H9 (cell line): ENCODE data around the gene CD180. TPM values are rescaled to one million over a fixed set of nuclear protein-coding genes. Genes with fewer than 3 reads are reported as not detected.

Experiments used
- DNase-seq: peaks from one replicate; pipeline ENCODE4 v3.0.0-alpha.2; 2017
- H2AFZ ChIP-seq: one replicate; pipeline ENCODE4 v1.6.1; 2013; ENCODE audit warnings: mild to moderate bottlenecking, low read length, control low read depth, moderate library complexity
- H2AK5ac ChIP-seq: 2 replicates; pipeline ENCODE4 v1.6.1; 2013; ENCODE audit warnings: low read length, control low read depth, mixed read lengths; ENCODE audit not compliant: insufficient read length
- H2BK120ac ChIP-seq: one replicate; pipeline ENCODE4 v1.6.1; 2013; ENCODE audit warnings: low read depth, mild to moderate bottlenecking, low read length, control low read depth, inconsistent platforms; ENCODE audit not compliant: poor library complexity, severe bottlenecking
- H2BK12ac ChIP-seq: 2 replicates; pipeline ENCODE4 v1.6.1; 2013; ENCODE audit warnings: low read length, control low read depth, mixed read lengths, low read depth; ENCODE audit not compliant: insufficient read length
- H2BK15ac ChIP-seq: 2 replicates; pipeline ENCODE4 v1.6.1; 2013; ENCODE audit warnings: low read depth, low read length, control low read depth
- H2BK20ac ChIP-seq: one replicate; pipeline ENCODE4 v1.6.1; 2013; ENCODE audit warnings: low read depth, mild to moderate bottlenecking, low read length, control low read depth, inconsistent platforms; ENCODE audit not compliant: poor library complexity, severe bottlenecking
- H2BK5ac ChIP-seq: 2 replicates; pipeline ENCODE4 v1.6.1; 2013; ENCODE audit warnings: low read length, control low read depth, mixed read lengths; ENCODE audit not compliant: insufficient read length
- H3K14ac ChIP-seq: 2 replicates; pipeline ENCODE4 v1.6.1; 2013; ENCODE audit warnings: low read length, control low read depth; ENCODE audit not compliant: insufficient read depth
- H3K18ac ChIP-seq: 2 replicates; pipeline ENCODE4 v1.6.1; 2013; ENCODE audit warnings: low read depth, mild to moderate bottlenecking, mixed read lengths, low read length, control low read depth; ENCODE audit not compliant: insufficient read length
- H3K23ac ChIP-seq: 2 replicates; pipeline ENCODE4 v1.6.1; 2013; ENCODE audit warnings: low read length, control low read depth, mixed read lengths, low read depth; ENCODE audit not compliant: insufficient read length
- H3K23me2 ChIP-seq: 2 replicates; pipeline ENCODE4 v1.6.1; 2013; ENCODE audit warnings: low read depth, mild to moderate bottlenecking, mixed read lengths, low read length, control low read depth; ENCODE audit not compliant: insufficient read length, poor library complexity, severe bottlenecking
- H3K27ac ChIP-seq: 2 replicates; pipeline ENCODE4 v1.5.1; 2013; ENCODE audit warnings: low read length, control low read depth, mixed read lengths, low read depth; ENCODE audit not compliant: insufficient read length
- H3K27me3 ChIP-seq: 2 replicates; pipeline ENCODE4 v1.6.1; 2013; ENCODE audit warnings: low read length, control low read depth, inconsistent platforms; ENCODE audit not compliant: insufficient read depth
- H3K4ac ChIP-seq: 2 replicates; pipeline ENCODE4 v1.6.1; 2013; ENCODE audit warnings: low read depth, mild to moderate bottlenecking, control low read depth, inconsistent platforms, low read length, moderate library complexity
- H3K4me1 ChIP-seq: 2 replicates; pipeline ENCODE4 v1.6.1; 2013; ENCODE audit warnings: low read length, control low read depth, inconsistent platforms; ENCODE audit not compliant: insufficient read depth
- H3K4me2 ChIP-seq: 2 replicates; pipeline ENCODE4 v1.6.1; 2013; ENCODE audit warnings: low read length, control low read depth, mixed read lengths; ENCODE audit not compliant: insufficient read length, insufficient read depth
- H3K56ac ChIP-seq: 2 replicates; pipeline ENCODE4 v1.6.1; 2013; ENCODE audit warnings: low read depth, mild to moderate bottlenecking, mixed read lengths, low read length, control low read depth; ENCODE audit not compliant: insufficient read length
- H3K79me1 ChIP-seq: 2 replicates; pipeline ENCODE4 v1.6.1; 2013; ENCODE audit warnings: low read depth, mild to moderate bottlenecking, moderate library complexity, low read length, control low read depth, inconsistent platforms; ENCODE audit not compliant: insufficient read depth, poor library complexity, severe bottlenecking
- H3K79me2 ChIP-seq: 2 replicates; pipeline ENCODE4 v1.6.1; 2013; ENCODE audit warnings: low read length, control low read depth, inconsistent platforms; ENCODE audit not compliant: insufficient read depth
- H3K9ac ChIP-seq: 2 replicates; pipeline ENCODE4 v1.6.1; 2013; ENCODE audit warnings: low read length, control low read depth, mixed read lengths; ENCODE audit not compliant: insufficient read length; ENCODE audit errors: extremely low read depth
- H3K9me3 ChIP-seq: one replicate; pipeline ENCODE4 v1.6.1; 2013; ENCODE audit warnings: low read depth, low read length, inconsistent platforms; ENCODE audit not compliant: control insufficient read depth
- H3T11ph ChIP-seq: one replicate; pipeline ENCODE4 v1.6.1; 2013; ENCODE audit warnings: mild to moderate bottlenecking, low read length, control low read depth, inconsistent platforms
- H4K20me1 ChIP-seq: one replicate; pipeline ENCODE4 v1.6.1; 2013; ENCODE audit not compliant: control insufficient read depth, insufficient read length, insufficient read depth
- H4K5ac ChIP-seq: 2 replicates; pipeline ENCODE4 v1.6.1; 2013; ENCODE audit warnings: low read depth, mild to moderate bottlenecking, mixed read lengths, low read length, control low read depth; ENCODE audit not compliant: insufficient read length
- H4K8ac ChIP-seq: replicated peaks from 2 replicates; pipeline ENCODE4 v1.6.1; 2013; ENCODE audit warnings: low read length, control low read depth, mixed read lengths, low read depth; ENCODE audit not compliant: insufficient read length
- H4K91ac ChIP-seq: 2 replicates; pipeline ENCODE4 v1.6.1; 2013; ENCODE audit warnings: low read depth, mild to moderate bottlenecking, moderate library complexity, mixed read lengths, low read length, control low read depth; ENCODE audit not compliant: insufficient read length
- H3K27ac Mint-ChIP-seq, 3 experiments: 2 replicates in 2 of 3; 3 replicates in 1 of 3; pipeline ENCODE4 v1.8.0; 2020 to 2021; ENCODE audit warnings: mixed read lengths in 3 of 3, mild to moderate bottlenecking in 1 of 3, moderate library complexity in 1 of 3
- H3K27me3 Mint-ChIP-seq: 2 replicates; pipeline ENCODE4 v1.8.0; 2021; ENCODE audit warnings: low read depth, mild to moderate bottlenecking, moderate library complexity, mixed read lengths
- H3K36me3 Mint-ChIP-seq, 3 experiments: 2 replicates in 2 of 3; 3 replicates in 1 of 3; pipeline ENCODE4 v1.8.0; 2020 to 2021; ENCODE audit warnings: low read depth in 3 of 3, mixed read lengths in 3 of 3; ENCODE audit not compliant: insufficient read depth in 1 of 3
- H3K4me1 Mint-ChIP-seq, 2 experiments: 2 replicates each; pipeline ENCODE4 v1.8.0; 2020; ENCODE audit warnings: mixed read lengths in 2 of 2
- H3K4me3 Mint-ChIP-seq, 2 experiments: 2 replicates in 1 of 2; 3 replicates in 1 of 2; pipeline ENCODE4 v1.8.0; 2020 to 2021; ENCODE audit warnings: mild to moderate bottlenecking in 2 of 2, mixed read lengths in 2 of 2, moderate library complexity in 1 of 2
- H3K9me3 Mint-ChIP-seq, 2 experiments: 2 replicates in 1 of 2; 3 replicates in 1 of 2; pipeline ENCODE4 v1.8.0; 2020; ENCODE audit warnings: mild to moderate bottlenecking in 2 of 2, mixed read lengths in 2 of 2, moderate library complexity in 1 of 2
- WGBS: extraction: QIAGEN DNeasy Blood & Tissue Kit; methylation state at CpG from one replicate; pipeline ENCODE4 v1.1.7; 2013; ENCODE audit warnings: missing lambda C conversion rate, low lambda C conversion rate, mixed read lengths; ENCODE audit not compliant: insufficient read length; ENCODE audit errors: extremely low coverage; 5-methylcytosine and 5-hydroxymethylcytosine counted together
- total RNA-seq: library from RNA; stranded (reverse); gene quantifications from 2 replicates; pipeline ENCODE4 v1.2.1, GENCODE V29; 2021
- TF ChIP-seq, protein P1 (sequence below): fragments of 200-600 bp; sonication (generic); conservative IDR thresholded peaks from 3 replicates; pipeline ENCODE4 v1.8.0; 2021; ENCODE audit warnings: antibody characterized with exemption, mild to moderate bottlenecking

The CD180 gene
- total RNA-seq, 1 experiment from 2014 or later, result not detected

DNA sequence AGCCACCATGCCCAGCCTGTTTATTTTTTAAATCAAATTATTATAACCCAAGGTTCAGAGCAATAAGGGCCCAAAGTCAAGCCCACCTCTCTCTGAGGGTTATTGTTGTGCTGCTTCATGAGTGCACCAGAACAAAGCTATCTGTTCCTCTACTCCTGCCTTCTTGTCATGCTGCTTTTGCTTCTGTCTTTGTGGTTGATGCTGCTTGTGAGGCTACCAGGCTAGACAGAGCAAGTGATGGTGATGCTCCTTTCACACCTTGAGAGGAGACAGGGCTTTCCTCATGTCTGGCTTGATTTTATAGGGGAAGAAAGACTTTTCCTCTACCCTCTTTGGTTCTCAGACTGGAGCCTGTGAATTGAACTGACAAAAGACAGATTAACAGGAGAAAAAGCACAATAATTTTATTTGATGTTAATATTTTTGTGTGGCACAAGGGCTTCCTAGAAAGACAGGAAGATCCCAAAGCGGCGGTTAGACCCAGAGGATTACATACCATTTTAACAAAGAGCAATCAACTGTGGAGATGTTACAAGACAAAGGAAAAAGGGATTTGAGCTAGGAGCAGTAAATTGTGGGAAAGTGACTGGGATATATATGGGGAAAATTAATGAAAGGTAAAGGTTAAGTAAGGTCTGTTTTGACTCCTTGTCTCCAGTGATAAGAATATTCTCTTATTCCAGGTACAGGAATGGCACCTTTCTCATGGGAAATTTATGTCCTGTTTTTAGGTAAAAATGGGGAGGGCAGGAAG is 4.4 kb upstream of the CD180 start:
- no peaks in the 10 kb centered on the region for H3K27me3 ChIP-seq
- no peak overlapping the region for H2BK5ac ChIP-seq
- H2BK20ac ChIP-seq, result no peak overlapping the region
- peaks cover under 1% of the 10 kb centered on the region for H3K23me2 ChIP-seq
- H3K4ac ChIP-seq, result no peak overlapping the region
- no peak overlapping the region for H2BK15ac ChIP-seq
- no peak overlapping the region for H3K14ac ChIP-seq
- H3K27ac Mint-ChIP-seq, result no peak overlapping the region
- H3K56ac ChIP-seq, result no peak overlapping the region
- H3T11ph ChIP-seq, result no peak overlapping the region
- H3K36me3 Mint-ChIP-seq, result peaks cover 0 to 9% (median 1%) of the 10 kb centered on the region in 3 experiments; a peak in 4 of 7 replicates
- H2AK5ac ChIP-seq, result no peak overlapping the region
- peaks cover 0 to 8% of the 10 kb centered on the region in 2 experiments; a peak in 3 of 5 replicates for H3K9me3 Mint-ChIP-seq
- no peak overlapping the region for H3K4me3 Mint-ChIP-seq
- no peak overlapping the region for H2BK120ac ChIP-seq
- H4K8ac ChIP-seq, result no peak overlapping the region
- no peak overlapping the region for H3K4me2 ChIP-seq
- DNase-seq, result no peak
- H2AFZ ChIP-seq, result no peak overlapping the region
- no peaks in the 10 kb centered on the region for H3K79me2 ChIP-seq
- TF ChIP-seq, protein P1, sequence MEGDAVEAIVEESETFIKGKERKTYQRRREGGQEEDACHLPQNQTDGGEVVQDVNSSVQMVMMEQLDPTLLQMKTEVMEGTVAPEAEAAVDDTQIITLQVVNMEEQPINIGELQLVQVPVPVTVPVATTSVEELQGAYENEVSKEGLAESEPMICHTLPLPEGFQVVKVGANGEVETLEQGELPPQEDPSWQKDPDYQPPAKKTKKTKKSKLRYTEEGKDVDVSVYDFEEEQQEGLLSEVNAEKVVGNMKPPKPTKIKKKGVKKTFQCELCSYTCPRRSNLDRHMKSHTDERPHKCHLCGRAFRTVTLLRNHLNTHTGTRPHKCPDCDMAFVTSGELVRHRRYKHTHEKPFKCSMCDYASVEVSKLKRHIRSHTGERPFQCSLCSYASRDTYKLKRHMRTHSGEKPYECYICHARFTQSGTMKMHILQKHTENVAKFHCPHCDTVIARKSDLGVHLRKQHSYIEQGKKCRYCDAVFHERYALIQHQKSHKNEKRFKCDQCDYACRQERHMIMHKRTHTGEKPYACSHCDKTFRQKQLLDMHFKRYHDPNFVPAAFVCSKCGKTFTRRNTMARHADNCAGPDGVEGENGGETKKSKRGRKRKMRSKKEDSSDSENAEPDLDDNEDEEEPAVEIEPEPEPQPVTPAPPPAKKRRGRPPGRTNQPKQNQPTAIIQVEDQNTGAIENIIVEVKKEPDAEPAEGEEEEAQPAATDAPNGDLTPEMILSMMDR, result no peak
- peaks cover 6% of the 10 kb centered on the region in 2 experiments for H3K4me1 Mint-ChIP-seq
- no peaks in the 10 kb centered on the region for H3K79me1 ChIP-seq
- H3K23ac ChIP-seq, result no peak overlapping the region
- no CpG with 5 or more reads among the region's 2 CpGs for WGBS
- no peak overlapping the region for H4K5ac ChIP-seq
- no peak overlapping the region for H3K27ac ChIP-seq
- no peaks in the 10 kb centered on the region for H3K9me3 ChIP-seq
- H4K91ac ChIP-seq, result no peak overlapping the region
- no peak overlapping the region for H2BK12ac ChIP-seq
- H3K27me3 Mint-ChIP-seq, result no peaks in the 10 kb centered on the region
- H3K4me1 ChIP-seq, result no peaks in the 10 kb centered on the region; the same call in 1 of the 2 replicates
- H3K9ac ChIP-seq, result no peak overlapping the region
- no peak overlapping the region for H3K18ac ChIP-seq
- no peaks in the 10 kb centered on the region for H4K20me1 ChIP-seq
